ENCODE data around the gene ZFP91.

The ZFP91 gene

DNA sequence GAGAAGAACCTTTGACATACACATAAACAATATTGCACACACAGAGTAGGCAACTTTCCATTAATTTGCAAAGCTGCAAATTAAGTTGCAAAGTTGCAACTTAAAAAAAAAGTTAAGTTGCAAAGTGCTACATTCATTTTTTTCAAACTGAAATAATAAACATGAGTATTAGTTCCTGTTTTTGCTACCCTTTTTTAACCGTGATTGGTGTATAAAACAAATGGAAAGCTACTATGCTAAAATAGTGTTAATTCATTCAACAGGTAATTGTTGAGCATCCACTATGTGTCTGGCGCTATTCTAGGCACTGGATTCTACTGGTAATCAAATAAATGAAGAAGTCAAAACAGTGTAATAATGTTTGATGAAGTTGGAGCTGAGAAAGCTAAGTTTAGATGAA lies 8.1 kb downstream of the ZFP91 start:
- DNase-seq (ENCODE audit: low read depth) = no peak

GRCh38 chr11:58591659-58592058 lies 12.8 kb downstream of the ZFP91 start:
- DNase-seq (ENCODE audit: low read depth) = no peak

- no peak for DNase-seq (ENCODE audit: low read depth)
These were observed 14.1 kb downstream of the ZFP91 start for GRCh38 chr11:58592760-58593472.

- no peak for DNase-seq (ENCODE audit: low read depth)
These were observed 16.0 kb downstream of the ZFP91 start for GRCh38 chr11:58594826-58595225.

- DNase-seq (ENCODE audit: low read depth) = no peak
These were observed 17.8 kb downstream of the ZFP91 start for GRCh38 chr11:58596621-58597020.

- DNase-seq (ENCODE audit: low read depth) = no peak
These were observed 18.8 kb downstream of the ZFP91 start for GRCh38 chr11:58597486-58598144.

- no peak for DNase-seq (ENCODE audit: low read depth)
These were observed 21.6 kb downstream of the ZFP91 start for GRCh38 chr11:58600510-58600909.

DNA sequence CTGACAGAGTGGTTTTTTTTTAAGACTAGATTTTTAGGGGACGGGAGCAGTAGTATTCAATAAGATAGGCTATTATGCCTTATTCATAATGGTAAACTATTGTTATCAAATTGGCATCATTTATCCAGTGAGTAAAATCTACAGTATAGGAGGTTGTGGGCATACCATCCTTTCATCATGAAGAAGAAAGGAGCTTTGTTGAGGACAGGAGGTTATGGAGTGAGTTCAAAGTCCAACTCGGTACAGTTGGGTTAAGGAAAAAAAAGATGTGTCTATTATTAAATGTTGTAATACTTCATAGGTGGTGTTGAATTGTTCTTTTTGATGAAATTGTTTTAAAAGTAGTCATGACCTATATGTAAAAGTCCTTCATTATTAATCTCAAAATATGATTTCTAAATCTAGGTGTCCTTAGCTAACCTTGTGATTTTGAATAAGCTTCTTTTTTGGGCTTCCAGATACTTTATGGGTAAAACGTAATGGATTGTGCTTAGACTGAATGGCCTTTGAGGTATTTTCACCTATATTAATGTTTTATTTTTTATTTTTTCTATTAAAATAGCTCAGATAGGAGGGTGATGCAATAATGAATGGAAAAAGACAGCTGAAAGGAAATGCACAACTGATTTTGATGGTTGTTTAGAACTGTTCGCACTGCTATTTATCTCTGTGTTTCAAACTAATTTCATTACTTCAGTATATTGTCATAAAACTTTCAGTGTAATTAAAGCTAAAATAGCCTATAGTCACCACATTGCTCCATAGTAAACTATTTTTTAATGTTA lies 28.3 kb downstream of the ZFP91 start:
- no peak for DNase-seq (ENCODE audit: low read depth)

GRCh38 chr11:58608331-58608730 lies 29.5 kb downstream of the ZFP91 start:
- DNase-seq (ENCODE audit: low read depth) = no peak

GRCh38 chr11:58609723-58610122 lies 30.9 kb downstream of the ZFP91 start:
- no peak for DNase-seq (ENCODE audit: low read depth)

GRCh38 chr11:58613228-58613627 lies 34.4 kb downstream of the ZFP91 start:
- no peak for DNase-seq (ENCODE audit: low read depth)

GRCh38 chr11:58615559-58615958 lies 36.7 kb downstream of the ZFP91 start:
- no peak for DNase-seq (ENCODE audit: low read depth)

GRCh38 chr11:58616594-58616993 lies 37.7 kb downstream of the ZFP91 start:
- DNase-seq (ENCODE audit: low read depth) = peak; percentile 73

GRCh38 chr11:58617976-58618557 lies 39.2 kb downstream of the ZFP91 start:
- DNase-seq (ENCODE audit: low read depth) = no peak

GRCh38 chr11:58621586-58622262 lies 42.9 kb downstream of the ZFP91 start:
- DNase-seq (ENCODE audit: low read depth) = no peak

GRCh38 chr11:58622344-58622743 lies 43.5 kb downstream of the ZFP91 start, which contains the start of gene CNTF:
Gene CNTF (plus strand): TSS chr11:58622665. CDS start chr11:58622753, 88 bp downstream.
- no peak for DNase-seq (ENCODE audit: low read depth)

GRCh38 chr11:58625086-58625485 lies 46.2 kb downstream of the ZFP91 start:
- no peak for DNase-seq (ENCODE audit: low read depth)

DNA sequence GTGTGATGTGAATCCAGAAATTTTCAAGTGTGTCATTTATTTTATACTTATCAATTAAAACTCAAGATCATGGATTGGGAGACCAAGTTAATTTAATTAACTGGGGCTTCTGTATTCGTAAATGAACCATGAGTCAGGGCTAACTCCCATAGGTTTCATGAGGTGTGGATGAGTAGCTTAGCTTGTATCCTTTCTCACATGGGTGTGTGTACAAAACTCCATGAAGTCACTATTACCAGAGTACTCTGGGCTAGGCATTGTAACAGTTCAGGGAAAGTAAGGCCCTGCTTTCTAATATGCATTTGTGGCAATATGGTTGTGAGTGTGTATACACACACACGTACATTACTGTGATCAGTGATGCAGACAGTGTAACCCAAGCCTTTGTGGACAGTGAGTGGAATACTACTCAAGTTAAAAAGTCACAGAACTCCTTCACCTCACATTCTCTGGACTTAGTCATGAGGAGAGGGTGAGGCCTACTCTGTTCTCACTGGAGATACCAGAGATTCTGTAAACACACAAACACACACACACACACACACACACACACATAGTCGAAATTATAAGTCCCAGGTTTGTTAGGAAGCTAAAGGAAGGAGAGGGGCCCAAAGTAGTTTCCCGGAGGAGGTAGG lies 47.1 kb downstream of the ZFP91 start:
- no peak for DNase-seq (ENCODE audit: low read depth)

DNA sequence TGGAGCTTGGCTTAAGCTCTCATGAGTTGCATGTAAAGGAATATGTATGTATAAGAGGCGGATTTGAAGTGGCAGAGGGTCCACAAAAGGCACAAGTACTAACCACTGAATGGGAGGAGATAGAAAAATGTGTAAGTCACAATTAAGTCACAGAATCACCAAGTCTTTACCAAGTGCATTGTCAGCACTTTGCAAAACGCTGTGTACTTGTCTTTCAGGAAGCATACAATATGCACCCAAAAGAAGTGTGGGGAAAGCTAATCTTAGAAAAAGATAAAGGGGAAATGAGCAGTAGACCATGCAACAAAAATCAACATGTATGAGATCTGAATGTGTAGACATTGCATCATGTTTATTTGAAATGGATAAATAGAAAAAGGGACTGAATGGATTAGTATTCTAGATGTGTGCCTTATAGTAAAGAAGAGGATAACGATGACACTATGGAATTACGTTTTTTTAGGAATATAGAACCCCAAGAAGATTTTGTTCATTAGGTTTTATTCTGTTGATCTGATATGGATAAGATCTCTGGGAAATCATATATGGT lies 48.1 kb downstream of the ZFP91 start:
- no peak for DNase-seq (ENCODE audit: low read depth)

GRCh38 chr11:58628446-58628845 lies 49.6 kb downstream of the ZFP91 start:
- no peak for DNase-seq (ENCODE audit: low read depth)

- DNase-seq (ENCODE audit: low read depth) = no peak
These were observed 51.0 kb downstream of the ZFP91 start for GRCh38 chr11:58629857-58630256.
